Activated CD8-positive, alpha-beta memory T cell treated with anti-CD3 and anti-CD28 coated beads, Interleukin-2, amount 50 U/mL, for 24 hours (primary cell): ENCODE results near the gene CD9.

ENCODE experiments used
- DNase-seq: peaks from one replicate; pipeline ENCODE4 v3.0.0-alpha.2; 2020; ENCODE audit errors: extremely low read depth

CD9 gene

GRCh38 chr12:6241495-6241894 is 41.3 kb downstream of the CD9 start:
- no peak for DNase-seq

GRCh38 chr12:6249580-6249979 is 49.4 kb downstream of the CD9 start:
- DNase-seq = no peak

- no peak for DNase-seq
Measured at GRCh38 chr12:6250343-6250742, 50.1 kb downstream of the CD9 start.

GRCh38 chr12:6253278-6253677 is 53.1 kb downstream of the CD9 start:
- no peak for DNase-seq

- no peak for DNase-seq
Measured at GRCh38 chr12:6254491-6254890, 54.3 kb downstream of the CD9 start.

GRCh38 chr12:6257007-6257406 is 56.8 kb downstream of the CD9 start:
- DNase-seq = no peak

GRCh38 chr12:6262211-6262610 is 62.0 kb downstream of the CD9 start:
- DNase-seq = no peak

- no peak for DNase-seq
Measured at GRCh38 chr12:6262623-6263022, 62.4 kb downstream of the CD9 start.

GRCh38 chr12:6263931-6264330 is 63.7 kb downstream of the CD9 start:
- DNase-seq = no peak

GRCh38 chr12:6264402-6265037 is 64.3 kb downstream of the CD9 start:
- no peak for DNase-seq

GRCh38 chr12:6265038-6265405 is 64.8 kb downstream of the CD9 start:
- no peak for DNase-seq

GRCh38 chr12:6266541-6266966 is 66.4 kb downstream of the CD9 start:
- no peak for DNase-seq

GRCh38 chr12:6266971-6267721 is 66.9 kb downstream of the CD9 start:
- peak; percentile 44 for DNase-seq

GRCh38 chr12:6268484-6269157 is 68.4 kb downstream of the CD9 start:
- no peak for DNase-seq

- DNase-seq = no peak
Measured at GRCh38 chr12:6269986-6270385, 69.8 kb downstream of the CD9 start.

GRCh38 chr12:6271281-6271680 is 71.1 kb downstream of the CD9 start:
- DNase-seq = no peak

GRCh38 chr12:6272300-6273204 is 72.4 kb downstream of the CD9 start:
- no peak for DNase-seq

- DNase-seq = no peak
Measured at GRCh38 chr12:6273205-6273540, 73.0 kb downstream of the CD9 start.

GRCh38 chr12:6273541-6274230 is 73.5 kb downstream of the CD9 start:
- DNase-seq = no peak

- no peak for DNase-seq
Measured at GRCh38 chr12:6274231-6275221, 74.3 kb downstream of the CD9 start.
